LNCaP clone FGC (cell line): ENCODE measurements around the gene NPAS3.
A peak's percentile ranks its signal among the peaks of the same experiment; 100 is the strongest.

Experiments used
- DNase-seq: peaks from one replicate; pipeline ENCODE4 v3.0.0-alpha.2; 2011; ENCODE audit warnings: low read depth
- H3K4me3 ChIP-seq: 2 replicates; pipeline ENCODE4 v1.5.1; 2011; ENCODE audit warnings: mild to moderate bottlenecking, low read depth, low read length, control low read depth
- TF ChIP-seq, protein P1 (sequence below): IDR thresholded peaks from 2 replicates; pipeline ENCODE4 v1.5.1; 2012; ENCODE audit warnings: mild to moderate bottlenecking; ENCODE audit not compliant: control insufficient read depth, insufficient read depth; ENCODE audit errors: extremely low read depth

The NPAS3 gene

GRCh38 chr14:33842299-33842698 lies 903.6 kb downstream of the NPAS3 start:
- H3K4me3 ChIP-seq: no peak overlapping the region
- no peak for DNase-seq
- TF ChIP-seq, protein P1, sequence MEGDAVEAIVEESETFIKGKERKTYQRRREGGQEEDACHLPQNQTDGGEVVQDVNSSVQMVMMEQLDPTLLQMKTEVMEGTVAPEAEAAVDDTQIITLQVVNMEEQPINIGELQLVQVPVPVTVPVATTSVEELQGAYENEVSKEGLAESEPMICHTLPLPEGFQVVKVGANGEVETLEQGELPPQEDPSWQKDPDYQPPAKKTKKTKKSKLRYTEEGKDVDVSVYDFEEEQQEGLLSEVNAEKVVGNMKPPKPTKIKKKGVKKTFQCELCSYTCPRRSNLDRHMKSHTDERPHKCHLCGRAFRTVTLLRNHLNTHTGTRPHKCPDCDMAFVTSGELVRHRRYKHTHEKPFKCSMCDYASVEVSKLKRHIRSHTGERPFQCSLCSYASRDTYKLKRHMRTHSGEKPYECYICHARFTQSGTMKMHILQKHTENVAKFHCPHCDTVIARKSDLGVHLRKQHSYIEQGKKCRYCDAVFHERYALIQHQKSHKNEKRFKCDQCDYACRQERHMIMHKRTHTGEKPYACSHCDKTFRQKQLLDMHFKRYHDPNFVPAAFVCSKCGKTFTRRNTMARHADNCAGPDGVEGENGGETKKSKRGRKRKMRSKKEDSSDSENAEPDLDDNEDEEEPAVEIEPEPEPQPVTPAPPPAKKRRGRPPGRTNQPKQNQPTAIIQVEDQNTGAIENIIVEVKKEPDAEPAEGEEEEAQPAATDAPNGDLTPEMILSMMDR: no peak

DNA sequence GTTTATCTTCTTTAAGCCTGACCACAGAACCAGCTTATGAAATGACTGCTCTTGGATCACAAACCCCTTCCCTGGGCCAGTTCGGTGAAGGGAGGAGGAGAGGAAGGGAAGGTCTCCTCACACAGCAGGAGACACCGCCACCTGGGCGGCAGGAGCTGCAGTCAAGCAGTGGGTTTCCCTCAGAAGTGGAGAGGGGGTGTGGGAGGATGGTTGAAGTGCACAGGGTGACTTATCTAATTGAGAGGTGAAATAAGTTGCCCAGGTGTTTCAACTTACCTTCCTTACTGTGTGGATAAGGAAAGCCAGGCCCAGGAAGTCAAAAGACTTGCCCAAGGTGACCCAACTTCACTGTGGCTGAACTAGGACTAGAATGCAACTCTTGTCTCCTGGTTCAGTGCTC lies 905.4 kb downstream of the NPAS3 start:
- H3K4me3 ChIP-seq: no peak overlapping the region
- TF ChIP-seq, protein P1: no peak
- DNase-seq: no peak

- TF ChIP-seq, protein P1: no peak
- no peak for DNase-seq
- no peak overlapping the region for H3K4me3 ChIP-seq
Observed at GRCh38 chr14:33846100-33846824, 907.6 kb downstream of the NPAS3 start.

DNA sequence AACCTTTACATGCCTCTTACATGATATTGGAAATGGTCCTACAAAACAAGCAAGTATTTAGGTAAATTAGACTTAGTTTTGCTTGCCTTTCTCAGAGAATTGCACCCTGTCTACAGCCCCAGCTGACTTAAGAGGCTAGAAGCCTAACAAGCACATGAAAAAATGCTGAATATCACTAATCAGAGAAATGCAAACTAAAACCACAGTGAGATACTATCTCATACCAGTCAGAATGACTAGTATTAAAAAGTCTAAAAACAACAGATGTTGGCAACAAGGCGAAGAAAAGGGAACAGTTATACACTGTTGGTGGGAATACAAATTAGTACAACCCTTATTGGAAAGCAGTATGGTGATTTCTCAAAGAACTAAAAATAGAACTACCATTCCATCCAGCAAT lies 908.4 kb downstream of the NPAS3 start:
- no peak overlapping the region for H3K4me3 ChIP-seq
- TF ChIP-seq, protein P1: no peak
- no peak for DNase-seq

DNA sequence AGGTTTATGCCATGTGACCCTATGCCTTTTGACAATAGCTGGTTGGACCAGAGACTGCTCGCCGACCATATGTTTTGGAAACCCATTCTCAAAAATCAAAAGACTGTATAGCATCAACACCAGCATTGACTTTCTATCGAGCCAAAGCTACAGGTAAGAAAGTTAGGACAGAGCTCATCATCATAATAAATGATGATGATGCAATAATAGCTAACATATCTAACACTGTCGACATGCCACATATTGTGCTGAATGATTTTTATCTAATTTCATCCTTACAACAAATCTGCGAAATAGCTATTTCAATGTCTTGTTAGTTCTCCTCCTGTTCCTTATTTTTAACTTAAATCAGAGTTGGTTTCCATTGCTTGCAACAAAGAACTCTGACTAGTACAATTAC lies 909.3 kb downstream of the NPAS3 start:
- TF ChIP-seq, protein P1: no peak

DNA sequence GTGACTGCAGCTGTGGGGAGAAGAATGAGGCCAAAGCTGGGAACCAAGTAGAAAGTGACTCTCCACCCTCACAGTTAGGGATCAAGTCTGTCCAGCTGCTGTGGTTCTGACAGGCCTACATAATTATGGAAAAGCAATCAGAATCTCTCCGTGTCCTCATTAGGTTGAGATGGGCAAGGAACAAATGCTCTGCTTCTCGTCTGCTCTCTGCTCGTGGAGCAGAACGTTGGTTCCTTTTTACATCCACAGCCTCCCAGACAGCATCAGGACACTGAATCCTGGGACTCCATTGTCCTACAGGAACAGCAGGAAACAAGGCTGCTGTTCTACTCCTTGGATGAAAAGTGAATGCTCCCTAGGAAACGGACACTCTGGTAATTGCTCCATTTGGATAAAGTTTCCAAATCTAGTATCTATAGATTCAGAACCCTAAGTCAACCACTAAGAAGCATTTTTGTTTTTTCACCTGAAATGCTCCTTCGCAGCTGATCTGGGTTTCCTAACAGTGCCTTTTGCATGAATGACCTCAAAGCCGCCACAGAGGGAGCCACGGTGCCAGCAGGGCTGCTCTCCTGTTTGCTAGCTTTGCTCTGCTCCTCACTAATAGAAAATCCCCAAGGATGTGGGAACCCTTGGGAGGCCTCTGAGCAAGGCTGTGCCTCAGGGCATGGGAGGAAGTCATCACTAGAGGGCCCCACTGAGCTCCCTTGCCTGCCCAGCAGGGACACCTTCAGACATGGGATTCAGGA lies 910.2 kb downstream of the NPAS3 start:
- H3K4me3 ChIP-seq: no peak overlapping the region
- TF ChIP-seq, protein P1: peak; percentile 71
- DNase-seq: peak; percentile 36

More for the DNA sequence above, 909.3 kb downstream of the NPAS3 start:
- DNase-seq: no peak
- no peak overlapping the region for H3K4me3 ChIP-seq
